Transverse colon (tissue), 4 donors: ENCODE data around the gene ZFAND3.

Source experiments
- POLR2AphosphoS5 ChIP-seq, 3 donors: sonication (generic); formaldehyde crosslinking; IDR thresholded peaks; one replicate each; pipeline ENCODE4 v1.6.1; 2016; ENCODE audit warnings: antibody characterized with exemption in 3 of 3
- TF ChIP-seq, protein P1 (sequence below), 5 experiments: fragments of 200-600 bp in 3 of 5; fragments of 450-650 bp in 2 of 5; sonication (generic) in 3 of 5; IDR thresholded peaks; 1 replicate in 2 of 5; 2 replicates in 3 of 5; pipeline ENCODE4 v1.5.1; 2016 to 2017; ENCODE audit warnings: antibody characterized with exemption in 5 of 5, inconsistent platforms in 3 of 5, mild to moderate bottlenecking in 2 of 5, moderate library complexity in 1 of 5

DNA sequence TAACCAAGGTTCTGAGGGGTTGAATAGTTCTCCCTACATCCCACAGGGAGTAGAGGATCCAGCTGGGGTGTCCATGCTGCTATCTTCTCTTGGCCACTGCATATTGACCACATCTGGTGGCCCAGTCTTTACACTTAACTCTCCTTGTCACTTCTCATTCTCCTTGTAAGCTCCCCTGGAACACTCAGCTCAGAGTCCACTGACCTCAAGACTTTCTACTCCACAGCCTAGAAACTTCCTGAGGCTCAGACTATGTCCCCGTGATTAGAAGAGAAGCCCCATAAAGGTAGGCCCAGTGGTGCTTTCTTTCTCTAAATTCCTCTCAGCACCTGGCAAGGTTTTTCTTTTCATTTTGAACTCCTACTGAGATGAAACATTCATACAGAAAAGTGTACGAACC is 13.3 kb upstream of the ZFAND3 start:
- TF ChIP-seq, protein P1, sequence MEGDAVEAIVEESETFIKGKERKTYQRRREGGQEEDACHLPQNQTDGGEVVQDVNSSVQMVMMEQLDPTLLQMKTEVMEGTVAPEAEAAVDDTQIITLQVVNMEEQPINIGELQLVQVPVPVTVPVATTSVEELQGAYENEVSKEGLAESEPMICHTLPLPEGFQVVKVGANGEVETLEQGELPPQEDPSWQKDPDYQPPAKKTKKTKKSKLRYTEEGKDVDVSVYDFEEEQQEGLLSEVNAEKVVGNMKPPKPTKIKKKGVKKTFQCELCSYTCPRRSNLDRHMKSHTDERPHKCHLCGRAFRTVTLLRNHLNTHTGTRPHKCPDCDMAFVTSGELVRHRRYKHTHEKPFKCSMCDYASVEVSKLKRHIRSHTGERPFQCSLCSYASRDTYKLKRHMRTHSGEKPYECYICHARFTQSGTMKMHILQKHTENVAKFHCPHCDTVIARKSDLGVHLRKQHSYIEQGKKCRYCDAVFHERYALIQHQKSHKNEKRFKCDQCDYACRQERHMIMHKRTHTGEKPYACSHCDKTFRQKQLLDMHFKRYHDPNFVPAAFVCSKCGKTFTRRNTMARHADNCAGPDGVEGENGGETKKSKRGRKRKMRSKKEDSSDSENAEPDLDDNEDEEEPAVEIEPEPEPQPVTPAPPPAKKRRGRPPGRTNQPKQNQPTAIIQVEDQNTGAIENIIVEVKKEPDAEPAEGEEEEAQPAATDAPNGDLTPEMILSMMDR (IDR thresholded peaks at IDR 0.05) = no peak
- TF ChIP-seq POLR2AphosphoS5 (IDR thresholded peaks at IDR 0.05) = no peak
